GM12878 (cell line): ENCODE measurements around the gene RNF126. TPM values are rescaled to one million over a fixed set of nuclear protein-coding genes. Genes with fewer than 3 reads are reported as not detected.

Experiments used
- ATAC-seq: fragments of 200-7000 bp; cut with Tn5 transposase; 3 replicates; pipeline ENCODE4 v1.9.1; 2020; ENCODE audit warnings: mild to moderate bottlenecking, moderate library complexity
- BruUV-seq: library from RNA; stranded (reverse); fragments of 400-500 nt; replicated peaks from 2 replicates; lab custom pipeline; 2021; lab: Mats Ljungman, UMichigan
- CTCF ChIA-PET: fragments of 300-600 bp; sonication (Branson Sonifier 250); formaldehyde crosslinking; extraction: SDS; loops from one replicate; lab custom pipeline; 2021; ENCODE audit warnings: inconsistent platforms; lab: Yijun Ruan, JAX
- POLR2A ChIA-PET: fragments of 350-600 bp; formaldehyde crosslinking; extraction: SDS; loops from one replicate; lab custom pipeline; 2021; ENCODE audit warnings: inconsistent platforms; lab: Charles Lee
- RAD21 ChIA-PET: fragments of 300-600 bp; sonication (Branson Sonifier 250); formaldehyde crosslinking; loops from one replicate; lab custom pipeline; 2023; ENCODE audit warnings: antibody characterized with exemption; ENCODE audit not compliant: unreplicated experiment; lab: Charles Lee
- SMC1A ChIA-PET: fragments of 300-600 bp; sonication (Branson Sonifier 250); formaldehyde crosslinking; loops from one replicate; lab custom pipeline; 2023; ENCODE audit not compliant: unreplicated experiment, uncharacterized antibody; lab: Charles Lee
- DNase-seq: peaks from one replicate; pipeline ENCODE4 v3.0.0-alpha.2; 2011; ENCODE audit warnings: low read depth, low spot score
- FAIRE-seq: peaks from 3 replicates; lab custom pipeline; 2011; peaks lifted over from hg19 to GRCh38; lab: Jason Lieb, UNC
- H2AFZ ChIP-seq: 2 replicates; pipeline ENCODE4 v1.6.0; 2011; ENCODE audit warnings: low read depth, low read length, control low read depth; ENCODE audit not compliant: control insufficient read depth
- H3K27ac ChIP-seq: 2 replicates; pipeline ENCODE4 v1.5.1; 2011; ENCODE audit warnings: control low read depth; ENCODE audit not compliant: control insufficient read depth, insufficient read depth
- H3K27me3 ChIP-seq, 2 experiments: replicated peaks in 1 of 2; 2 replicates each; pipeline versions ENCODE4 v1.6.0 to v1.6.1; 2011; ENCODE audit warnings: low read length in 1 of 2; ENCODE audit not compliant: control insufficient read depth in 2 of 2, insufficient read depth in 2 of 2
- H3K36me3 ChIP-seq, 2 experiments: 2 replicates each; pipeline ENCODE4 v1.5.1; 2011; ENCODE audit warnings: low read length in 1 of 2; ENCODE audit not compliant: control insufficient read depth in 2 of 2, insufficient read depth in 2 of 2
- H3K4me1 ChIP-seq: 2 replicates; pipeline ENCODE4 v1.6.1; 2011; ENCODE audit warnings: mild to moderate bottlenecking, low read length, moderate library complexity, mixed read lengths; ENCODE audit not compliant: control insufficient read depth, insufficient read depth
- H3K4me2 ChIP-seq: 2 replicates; pipeline ENCODE4 v1.6.0; 2011; ENCODE audit warnings: control low read depth; ENCODE audit not compliant: control insufficient read depth, insufficient read depth
- H3K4me3 ChIP-seq: fragments of 200-600 bp; sonication (generic); 2 replicates; pipeline ENCODE4 v1.5.1; 2016
- H3K79me2 ChIP-seq: 2 replicates; pipeline ENCODE4 v1.6.0; 2011; ENCODE audit warnings: low read length; ENCODE audit not compliant: control insufficient read depth, insufficient read depth
- H3K9ac ChIP-seq: 2 replicates; pipeline ENCODE4 v1.8.0; 2011; ENCODE audit warnings: low read length, control low read depth, mixed read lengths; ENCODE audit not compliant: control insufficient read depth, insufficient read depth
- H3K9me3 ChIP-seq: replicated peaks from 3 replicates; pipeline ENCODE4 v1.5.1; 2011; ENCODE audit warnings: mild to moderate bottlenecking, low read length; ENCODE audit not compliant: control insufficient read depth, insufficient read depth
- H4K20me1 ChIP-seq: 2 replicates; pipeline ENCODE4 v1.6.0; 2011; ENCODE audit not compliant: control insufficient read depth, insufficient read depth
- E4F1 ChIP-seq: fragments of 450-650 bp; IDR thresholded peaks from 2 replicates; pipeline ENCODE4 v1.6.1; 2018; ENCODE audit warnings: borderline replicate concordance, mild to moderate bottlenecking; ENCODE audit not compliant: partially characterized antibody
- EED ChIP-seq: sonication (generic); IDR thresholded peaks from 2 replicates; pipeline ENCODE4 v1.6.1; 2016; ENCODE audit warnings: antibody characterized with exemption, low read depth
- MYC ChIP-seq: IDR thresholded peaks from 2 replicates; pipeline ENCODE4 v1.6.1; 2011; ENCODE audit warnings: mild to moderate bottlenecking, low read length, moderate library complexity, inconsistent platforms; ENCODE audit not compliant: insufficient read depth, insufficient replicate concordance, insufficient read length, severe bottlenecking
- PML ChIP-seq: IDR thresholded peaks from 2 replicates; pipeline ENCODE4 v1.6.1; 2012; ENCODE audit warnings: low read length, inconsistent platforms
- SMARCA5 ChIP-seq: fragments of 450-650 bp; IDR thresholded peaks from 2 replicates; pipeline ENCODE4 v1.6.1; 2017; ENCODE audit warnings: mild to moderate bottlenecking
- TCF3 ChIP-seq: IDR thresholded peaks from 2 replicates; pipeline ENCODE4 v1.6.1; 2012; ENCODE audit warnings: low read depth, mild to moderate bottlenecking, low read length, borderline replicate concordance; ENCODE audit not compliant: insufficient read depth
- WGBS: methylation state at CpG from one replicate; pipeline ENCODE4 v1.1.6; 2016; ENCODE audit warnings: low lambda C conversion rate; ENCODE audit not compliant: insufficient replicate concordance, insufficient coverage; ENCODE audit errors: missing lambda C conversion rate; 5-methylcytosine and 5-hydroxymethylcytosine counted together
- in situ Hi-C: fragments of 300-500 bp; cut with MboI; formaldehyde crosslinking; loops from 9 replicates; pipeline ENCODE4 v1.14.3; 2018; ENCODE audit warnings: mixed read lengths
- intact Hi-C: fragments of 100-400 bp; cut with micrococcal nuclease; formaldehyde crosslinking; loops from one replicate; pipeline ENCODE4 v1.14.2; 2022; ENCODE audit not compliant: unreplicated experiment
- polyA plus RNA-seq, 11 experiments: library from polyadenylated mRNA; depleted of rRNA in 4 of 11; unstranded in 6 of 11; stranded (reverse) in 5 of 11; fragments of >200 nt; fragmentation: Nextera tagmentation in 4 of 11; fragmentation: Illumina TruSeq in 1 of 11; extraction: Ambion mirVana in 4 of 11; extraction: Trizol in 1 of 11; gene quantifications; 1 replicate in 1 of 11; 2 replicates in 10 of 11; pipeline versions ENCODE4 v1.2.1 to v1.2.3, GENCODE V29; 2011 to 2016; ENCODE audit warnings: inconsistent platforms in 2 of 11, missing spikeins in 2 of 11, low read depth in 1 of 11
- total RNA-seq, 4 experiments: library from RNA; depleted of rRNA in 3 of 4; stranded (reverse); fragments of >200 nt in 3 of 4; fragmentation: Illumina TruSeq in 1 of 4; extraction: Trizol in 1 of 4; gene quantifications; 2 replicates each; pipeline versions ENCODE4 v1.2.1 to v1.2.3, GENCODE V29; 2013 to 2021
- TF ChIP-seq, protein P1 (sequence below): fragments of 450-650 bp; IDR thresholded peaks from 2 replicates; pipeline ENCODE4 v1.6.1; 2016; ENCODE audit warnings: mild to moderate bottlenecking, moderate library complexity, borderline replicate concordance

RNF126 gene
- total and polyA plus RNA-seq, 10 of the 15 experiments (the other 5 are each of a cell fraction or from before 2014, with no cell fraction given) = 0.45 to 100 (median 50.6) TPM

GRCh38 chr19:620166-620862, 42.7 kb downstream of the RNF126 start:
- intact Hi-C loops (no loop called here), in situ Hi-C loops (no loop called here)
- Histone ChIP-seq H3K27ac (no peak overlapping the region), H3K79me2 (no peaks in the 10 kb centered on the region), H3K4me2 (no peak overlapping the region), H3K36me3 (peaks cover 4 to 9% of the 10 kb centered on the region in 2 experiments; a peak in 3 of 4 replicates), H3K9me3 (no peaks in the 10 kb centered on the region; the same call in 2 of the 3 replicates), H3K9ac (no peak overlapping the region), H2AFZ (no peak overlapping the region), H4K20me1 (no peaks in the 10 kb centered on the region), H3K4me1 (no peaks in the 10 kb centered on the region), H3K27me3 (no peaks in the 10 kb centered on the region), H3K4me3 (no peak overlapping the region)
- TF ChIP-seq SMARCA5 (no peak), E4F1 (no peak), PML (no peak), TCF3 (no peak), MYC (no peak), EED (no peak)
- TF ChIP-seq, protein P1, sequence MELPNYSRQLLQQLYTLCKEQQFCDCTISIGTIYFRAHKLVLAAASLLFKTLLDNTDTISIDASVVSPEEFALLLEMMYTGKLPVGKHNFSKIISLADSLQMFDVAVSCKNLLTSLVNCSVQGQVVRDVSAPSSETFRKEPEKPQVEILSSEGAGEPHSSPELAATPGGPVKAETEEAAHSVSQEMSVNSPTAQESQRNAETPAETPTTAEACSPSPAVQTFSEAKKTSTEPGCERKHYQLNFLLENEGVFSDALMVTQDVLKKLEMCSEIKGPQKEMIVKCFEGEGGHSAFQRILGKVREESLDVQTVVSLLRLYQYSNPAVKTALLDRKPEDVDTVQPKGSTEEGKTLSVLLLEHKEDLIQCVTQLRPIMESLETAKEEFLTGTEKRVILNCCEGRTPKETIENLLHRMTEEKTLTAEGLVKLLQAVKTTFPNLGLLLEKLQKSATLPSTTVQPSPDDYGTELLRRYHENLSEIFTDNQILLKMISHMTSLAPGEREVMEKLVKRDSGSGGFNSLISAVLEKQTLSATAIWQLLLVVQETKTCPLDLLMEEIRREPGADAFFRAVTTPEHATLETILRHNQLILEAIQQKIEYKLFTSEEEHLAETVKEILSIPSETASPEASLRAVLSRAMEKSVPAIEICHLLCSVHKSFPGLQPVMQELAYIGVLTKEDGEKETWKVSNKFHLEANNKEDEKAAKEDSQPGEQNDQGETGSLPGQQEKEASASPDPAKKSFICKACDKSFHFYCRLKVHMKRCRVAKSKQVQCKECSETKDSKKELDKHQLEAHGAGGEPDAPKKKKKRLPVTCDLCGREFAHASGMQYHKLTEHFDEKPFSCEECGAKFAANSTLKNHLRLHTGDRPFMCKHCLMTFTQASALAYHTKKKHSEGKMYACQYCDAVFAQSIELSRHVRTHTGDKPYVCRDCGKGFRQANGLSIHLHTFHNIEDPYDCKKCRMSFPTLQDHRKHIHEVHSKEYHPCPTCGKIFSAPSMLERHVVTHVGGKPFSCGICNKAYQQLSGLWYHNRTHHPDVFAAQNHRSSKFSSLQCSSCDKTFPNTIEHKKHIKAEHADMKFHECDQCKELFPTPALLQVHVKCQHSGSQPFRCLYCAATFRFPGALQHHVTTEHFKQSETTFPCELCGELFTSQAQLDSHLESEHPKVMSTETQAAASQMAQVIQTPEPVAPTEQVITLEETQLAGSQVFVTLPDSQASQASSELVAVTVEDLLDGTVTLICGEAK = no peak
- ChIA-PET POLR2A (no interaction called here), RAD21 (no interaction called here), SMC1A (no interaction called here), CTCF (no interaction called here)
- 96% methylated on average over 34 of the region's 51 CpGs for WGBS
- FAIRE-seq (no peak), DNase-seq (no peak), ATAC-seq (no peak)
- BruUV-seq = no TSS peak
